Neuron (in vitro differentiated cells): ENCODE data around the gene SLC25A22.

Experiments used
- H2AFZ ChIP-seq: one replicate; pipeline ENCODE4 v1.6.1; 2013; ENCODE audit warnings: low read depth, mild to moderate bottlenecking, inconsistent platforms, low read length, moderate library complexity
- H3K27me3 ChIP-seq: one replicate; pipeline ENCODE4 v1.6.1; 2013; ENCODE audit warnings: low read length; ENCODE audit not compliant: insufficient read depth
- H3K36me3 ChIP-seq: one replicate; pipeline ENCODE4 v1.6.1; 2013; ENCODE audit warnings: low read length; ENCODE audit not compliant: insufficient read depth
- H3K4me1 ChIP-seq: one replicate; pipeline ENCODE4 v1.6.1; 2013; ENCODE audit warnings: low read length; ENCODE audit not compliant: insufficient read depth
- H3K4me3 ChIP-seq: 2 replicates; pipeline ENCODE4 v1.5.1; 2013; ENCODE audit warnings: mild to moderate bottlenecking, low read length, moderate library complexity
- H3K9me3 ChIP-seq: one replicate; pipeline ENCODE4 v1.6.1; 2013; ENCODE audit warnings: low read length

SLC25A22 gene

DNA sequence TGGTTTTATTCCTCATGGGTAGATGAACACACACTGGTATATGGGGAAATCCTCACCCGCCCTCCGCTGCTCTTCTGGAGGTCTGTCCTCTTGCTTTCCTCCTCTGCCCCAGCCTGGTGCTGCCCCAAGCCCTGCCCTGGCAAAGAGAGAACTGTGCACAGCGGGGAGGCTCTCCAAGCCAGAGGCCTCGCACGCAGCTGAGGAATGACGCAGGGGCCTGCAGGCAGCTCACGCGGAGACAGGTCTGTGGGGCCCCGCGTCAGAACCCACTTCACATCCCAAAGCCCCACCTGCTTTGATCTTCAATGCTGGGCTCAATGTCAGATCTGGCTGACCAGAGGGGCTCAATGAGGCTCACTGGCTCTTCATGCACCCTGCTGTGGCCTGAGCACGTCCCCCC lies 30.8 kb downstream of the SLC25A22 start:
- H3K4me1 ChIP-seq: no peaks in the 10 kb centered on the region
- no peak overlapping the region for H3K4me3 ChIP-seq
- H3K9me3 ChIP-seq: no peaks in the 10 kb centered on the region
- no peaks in the 10 kb centered on the region for H3K27me3 ChIP-seq
- no peak overlapping the region for H2AFZ ChIP-seq
- peaks cover 67% of the 10 kb centered on the region for H3K36me3 ChIP-seq

- Histone ChIP-seq H3K27me3 (no peaks in the 10 kb centered on the region), H3K4me3 (no peak overlapping the region), H3K36me3 (peaks cover 66% of the 10 kb centered on the region), H3K4me1 (no peaks in the 10 kb centered on the region), H3K9me3 (no peaks in the 10 kb centered on the region), H2AFZ (no peak overlapping the region)
Measured at GRCh38 chr11:766936-767210, 31.2 kb downstream of the SLC25A22 start.

- no peaks in the 10 kb centered on the region for H3K9me3 ChIP-seq
- peaks cover 65% of the 10 kb centered on the region for H3K36me3 ChIP-seq
- no peak overlapping the region for H2AFZ ChIP-seq
Measured at GRCh38 chr11:766106-766935, 31.8 kb downstream of the SLC25A22 start.

GRCh38 chr11:765802-766091 lies 32.3 kb downstream of the SLC25A22 start:
- H3K36me3 ChIP-seq: peaks cover 65% of the 10 kb centered on the region
- H3K9me3 ChIP-seq: no peaks in the 10 kb centered on the region
- no peak overlapping the region for H2AFZ ChIP-seq
- no peaks in the 10 kb centered on the region for H3K27me3 ChIP-seq
- H3K4me3 ChIP-seq: no peak overlapping the region
- no peaks in the 10 kb centered on the region for H3K4me1 ChIP-seq

More at GRCh38 chr11:766106-766935, 31.8 kb downstream of the SLC25A22 start:
- Histone ChIP-seq H3K27me3 (no peaks in the 10 kb centered on the region), H3K4me3 (no peak overlapping the region), H3K4me1 (no peaks in the 10 kb centered on the region)

DNA sequence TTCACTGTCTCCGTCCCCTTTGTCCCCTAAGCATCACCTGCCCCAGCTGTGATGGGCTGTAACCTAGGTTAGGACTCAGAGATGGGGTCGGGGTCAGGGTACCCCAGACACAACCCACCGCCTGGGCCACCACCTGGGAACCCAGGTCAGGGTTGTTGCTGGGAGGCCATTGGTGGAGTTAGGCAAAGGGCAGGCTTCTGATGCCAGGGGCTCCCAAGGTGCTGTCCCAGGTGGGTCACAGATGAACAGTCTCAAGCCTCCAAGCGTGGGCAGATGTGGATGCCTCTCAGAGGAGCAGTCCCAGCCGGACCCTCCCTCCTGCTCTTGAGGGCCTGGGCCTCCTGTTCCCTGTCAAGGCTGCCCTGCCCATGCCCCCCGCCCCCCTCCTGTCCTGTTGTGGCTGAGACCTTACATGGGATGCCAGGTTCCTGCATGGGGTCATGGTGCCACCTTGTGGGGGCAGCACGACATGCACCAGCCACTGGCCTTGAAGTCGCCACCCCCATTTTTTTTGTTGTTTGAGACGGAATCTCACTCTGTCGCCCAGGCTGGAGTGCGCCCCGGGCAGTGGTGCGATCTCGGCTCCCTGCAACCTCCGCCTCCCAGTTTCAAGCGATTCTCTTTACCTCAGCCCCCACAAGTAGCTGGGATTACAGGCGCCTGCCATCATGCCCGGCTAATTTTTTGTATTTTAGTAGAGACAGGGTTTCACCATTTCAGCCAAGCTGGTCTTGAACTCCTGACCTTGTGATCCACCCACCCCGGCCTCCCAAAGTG lies 32.9 kb downstream of the SLC25A22 start:
- Histone ChIP-seq H3K9me3 (no peaks in the 10 kb centered on the region), H3K27me3 (no peaks in the 10 kb centered on the region), H3K4me1 (no peaks in the 10 kb centered on the region), H3K4me3 (no peak overlapping the region), H2AFZ (no peak overlapping the region), H3K36me3 (peaks cover 65% of the 10 kb centered on the region)

- Histone ChIP-seq H3K9me3 (no peaks in the 10 kb centered on the region), H3K27me3 (no peaks in the 10 kb centered on the region), H3K36me3 (peaks cover 65% of the 10 kb centered on the region), H3K4me3 (no peak overlapping the region), H2AFZ (no peak overlapping the region), H3K4me1 (no peaks in the 10 kb centered on the region)
Measured at GRCh38 chr11:764322-765024, 33.6 kb downstream of the SLC25A22 start.

- no peak overlapping the region for H3K4me3 ChIP-seq
- no peaks in the 10 kb centered on the region for H3K27me3 ChIP-seq
- H3K9me3 ChIP-seq: no peaks in the 10 kb centered on the region
- H3K36me3 ChIP-seq: peaks cover 72% of the 10 kb centered on the region
- H2AFZ ChIP-seq: no peak overlapping the region
- H3K4me1 ChIP-seq: no peaks in the 10 kb centered on the region
Measured at GRCh38 chr11:763549-764321, 34.3 kb downstream of the SLC25A22 start.

DNA sequence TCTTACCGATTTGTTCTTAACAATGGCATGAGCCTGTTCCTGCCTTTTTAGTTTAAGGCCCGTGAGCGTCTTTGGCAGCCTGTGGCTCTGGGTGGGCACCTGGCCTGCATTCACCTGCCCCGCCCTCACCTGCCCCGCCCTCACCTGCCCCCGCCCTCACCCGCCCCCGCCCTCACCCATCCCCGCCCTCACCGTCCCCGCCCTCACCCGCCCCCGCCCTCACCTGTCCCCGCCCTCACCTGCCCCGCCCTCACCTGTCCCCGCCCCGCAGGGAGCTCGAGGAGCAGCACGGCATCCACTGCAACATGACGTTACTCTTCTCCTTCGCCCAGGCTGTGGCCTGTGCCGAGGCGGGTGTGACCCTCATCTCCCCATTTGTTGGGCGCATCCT lies 35.0 kb downstream of the SLC25A22 start:
- no peak overlapping the region for H3K4me3 ChIP-seq
- no peaks in the 10 kb centered on the region for H3K27me3 ChIP-seq
- H3K9me3 ChIP-seq: no peaks in the 10 kb centered on the region
- H3K4me1 ChIP-seq: no peaks in the 10 kb centered on the region
- H3K36me3 ChIP-seq: peaks cover 73% of the 10 kb centered on the region
- H2AFZ ChIP-seq: no peak overlapping the region

DNA sequence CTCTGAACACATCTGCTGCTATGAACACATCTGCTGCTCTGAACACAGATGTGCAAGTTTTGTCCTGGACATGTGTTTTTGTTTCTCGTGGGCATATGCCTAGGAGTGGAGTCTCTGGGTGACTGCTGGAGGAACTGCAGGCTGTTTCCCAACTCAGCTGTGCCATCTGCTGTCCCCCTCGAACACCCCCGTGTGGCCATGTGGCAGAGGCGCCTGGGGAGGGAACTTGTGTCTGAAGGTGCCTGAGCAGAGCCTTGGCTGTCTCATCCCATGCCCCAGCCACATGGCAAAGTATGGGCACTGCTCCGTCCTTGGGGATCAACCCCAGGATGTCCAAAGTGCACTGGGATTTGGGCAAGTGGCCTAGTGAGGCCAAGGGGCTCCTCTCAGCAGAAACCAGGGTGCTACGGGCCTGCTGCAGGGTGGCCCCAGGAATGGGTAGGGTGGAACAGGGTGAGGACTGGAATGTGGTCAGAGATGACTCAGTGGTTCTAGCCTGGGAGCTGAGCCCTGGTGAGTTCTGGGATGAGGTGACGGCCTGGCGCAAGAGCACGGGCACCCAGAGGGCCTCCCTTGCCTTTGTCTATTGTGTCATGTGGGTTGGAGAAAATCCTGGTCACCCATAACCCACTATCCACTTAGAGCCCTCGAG lies 35.5 kb downstream of the SLC25A22 start:
- Histone ChIP-seq H2AFZ (no peak overlapping the region), H3K4me3 (no peak overlapping the region), H3K4me1 (no peaks in the 10 kb centered on the region), H3K27me3 (no peaks in the 10 kb centered on the region), H3K36me3 (peaks cover 75% of the 10 kb centered on the region), H3K9me3 (no peaks in the 10 kb centered on the region)

GRCh38 chr11:761526-762108 lies 36.5 kb downstream of the SLC25A22 start:
- H3K4me1 ChIP-seq: no peaks in the 10 kb centered on the region
- no peak overlapping the region for H2AFZ ChIP-seq
- H3K4me3 ChIP-seq: no peak overlapping the region
- no peaks in the 10 kb centered on the region for H3K9me3 ChIP-seq
- H3K36me3 ChIP-seq: peaks cover 75% of the 10 kb centered on the region
- no peaks in the 10 kb centered on the region for H3K27me3 ChIP-seq

DNA sequence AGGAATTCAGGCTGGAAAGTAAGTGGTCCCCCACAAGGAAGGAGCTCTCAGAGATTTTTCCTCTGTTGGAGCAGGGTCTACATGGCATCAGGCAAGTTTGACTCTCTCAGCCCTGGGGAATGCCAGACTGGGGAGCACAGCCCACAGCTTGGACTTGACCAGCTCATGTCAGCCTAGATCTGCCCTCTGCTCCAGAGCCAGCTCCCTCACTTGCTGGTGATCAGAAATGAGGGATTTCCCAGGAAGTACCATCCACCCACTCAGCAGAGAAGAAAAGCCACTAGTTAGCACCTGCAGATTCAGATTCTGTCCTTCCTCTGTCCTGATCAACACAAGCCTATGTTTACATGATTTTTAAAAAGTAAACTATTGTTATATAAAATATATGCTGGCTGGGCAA lies 37.8 kb downstream of the SLC25A22 start:
- Histone ChIP-seq H2AFZ (no peak overlapping the region), H3K27me3 (no peaks in the 10 kb centered on the region), H3K4me1 (no peaks in the 10 kb centered on the region), H3K36me3 (peaks cover 77% of the 10 kb centered on the region), H3K9me3 (no peaks in the 10 kb centered on the region), H3K4me3 (no peak overlapping the region)

DNA sequence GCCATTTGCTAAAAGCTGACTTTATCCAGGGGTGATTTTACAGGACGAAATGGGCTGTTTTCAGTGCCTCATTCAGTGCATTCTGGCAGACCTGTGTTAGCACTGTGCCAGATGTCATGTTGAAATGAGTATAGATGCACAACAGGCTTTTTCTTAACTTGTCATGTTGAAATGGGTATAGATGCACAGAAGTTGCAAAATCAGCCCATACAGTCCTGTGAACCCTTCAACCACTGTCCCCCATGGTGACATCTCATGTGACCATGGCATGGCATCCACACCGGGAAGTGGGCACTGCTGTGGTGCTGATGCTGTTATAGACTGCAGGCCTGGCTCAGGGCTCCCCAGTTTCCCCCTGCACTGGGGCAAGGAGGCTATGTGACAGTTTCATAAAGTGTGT lies 48.4 kb downstream of the SLC25A22 start:
- no peak overlapping the region for H3K4me3 ChIP-seq

More for the DNA sequence above, 48.4 kb downstream of the SLC25A22 start:
- Histone ChIP-seq H3K36me3 (peaks cover 8% of the 10 kb centered on the region), H3K27me3 (no peaks in the 10 kb centered on the region), H3K4me1 (peaks cover 11% of the 10 kb centered on the region), H2AFZ (no peak overlapping the region), H3K9me3 (no peaks in the 10 kb centered on the region)
